ENCODE measurements around the gene ZNF618.

GRCh38 chr9:113868501-113868900 is 7.6 kb upstream of the ZNF618 start:
- TF ChIP-seq EZH2 (IDR thresholded peaks at IDR 0.05; ENCODE audit: borderline replicate concordance): no peak
- no peak for TF ChIP-seq CTCF (IDR thresholded peaks at IDR 0.05; ENCODE audit: poor library complexity)
